SK-N-SH (cell line): ENCODE results near the gene TSPO2.

Experiments used
- EZH2phosphoT487 ChIP-seq: fragments of 200-600 bp; sonication (generic); IDR thresholded peaks from 2 replicates; pipeline ENCODE4 v1.6.1; 2017; ENCODE audit warnings: low read depth, mixed run types, mild to moderate bottlenecking, antibody characterized with exemption, moderate library complexity, borderline replicate concordance
- FOXM1 ChIP-seq: IDR thresholded peaks from 2 replicates; pipeline ENCODE4 v1.4.0; 2012; ENCODE audit warnings: low read depth, mild to moderate bottlenecking
- JUND ChIP-seq: IDR thresholded peaks from 2 replicates; pipeline ENCODE4 v1.4.0; 2012
- MAX ChIP-seq: IDR thresholded peaks from 2 replicates; pipeline ENCODE4 v1.4.0; 2012; ENCODE audit warnings: low read depth
- POLR2AphosphoS5 ChIP-seq: IDR thresholded peaks from 2 replicates; pipeline ENCODE4 v1.6.1; 2012; ENCODE audit warnings: low read depth, low read length
- RFX5 ChIP-seq: IDR thresholded peaks from 2 replicates; pipeline ENCODE4 v1.6.1; 2012; ENCODE audit warnings: mild to moderate bottlenecking, improper control_type of control experiment, low read length
- RXRA ChIP-seq: IDR thresholded peaks from 2 replicates; pipeline ENCODE4 v1.4.0; 2012; ENCODE audit warnings: low read depth, mild to moderate bottlenecking, borderline replicate concordance
- SMC3 ChIP-seq: IDR thresholded peaks from 2 replicates; pipeline ENCODE4 v1.6.1; 2012; ENCODE audit warnings: low read depth, low read length, improper control_type of control experiment
- TAF1 ChIP-seq: IDR thresholded peaks from 2 replicates; pipeline ENCODE4 v1.6.1; 2012; ENCODE audit warnings: low read depth, mild to moderate bottlenecking, low read length, moderate library complexity, borderline replicate concordance
- TF ChIP-seq, protein P1 (sequence below): fragments of 200-600 bp; sonication (generic); IDR thresholded peaks from 2 replicates; pipeline ENCODE4 v1.6.1; 2017; ENCODE audit warnings: antibody characterized with exemption, mild to moderate bottlenecking, moderate library complexity
- TF ChIP-seq, protein P2 (sequence below): fragments of 150-350 bp; IDR thresholded peaks from 2 replicates; pipeline ENCODE4 v1.6.1; 2017; ENCODE audit warnings: antibody characterized with exemption, low read length, low read depth, borderline replicate concordance

DNA sequence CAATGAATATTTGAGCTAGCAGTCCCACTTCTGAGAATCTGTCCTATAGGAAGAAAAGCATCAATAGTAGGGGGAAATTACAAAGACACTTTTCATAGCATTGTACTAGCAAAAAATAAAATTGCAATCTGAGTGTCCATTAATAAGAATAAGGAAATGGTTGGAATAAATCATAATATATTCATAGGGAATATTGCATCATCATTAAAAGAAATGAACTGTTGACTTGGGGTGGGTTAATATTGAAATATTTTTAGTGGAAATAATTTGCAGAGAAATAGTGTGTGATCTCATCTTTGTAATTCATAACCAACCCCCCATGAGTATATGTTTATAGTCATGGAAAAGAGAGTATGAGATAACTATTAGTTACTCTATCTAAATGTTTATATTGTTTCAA is 42.9 kb downstream of the TSPO2 start:
- TF ChIP-seq, protein P1, sequence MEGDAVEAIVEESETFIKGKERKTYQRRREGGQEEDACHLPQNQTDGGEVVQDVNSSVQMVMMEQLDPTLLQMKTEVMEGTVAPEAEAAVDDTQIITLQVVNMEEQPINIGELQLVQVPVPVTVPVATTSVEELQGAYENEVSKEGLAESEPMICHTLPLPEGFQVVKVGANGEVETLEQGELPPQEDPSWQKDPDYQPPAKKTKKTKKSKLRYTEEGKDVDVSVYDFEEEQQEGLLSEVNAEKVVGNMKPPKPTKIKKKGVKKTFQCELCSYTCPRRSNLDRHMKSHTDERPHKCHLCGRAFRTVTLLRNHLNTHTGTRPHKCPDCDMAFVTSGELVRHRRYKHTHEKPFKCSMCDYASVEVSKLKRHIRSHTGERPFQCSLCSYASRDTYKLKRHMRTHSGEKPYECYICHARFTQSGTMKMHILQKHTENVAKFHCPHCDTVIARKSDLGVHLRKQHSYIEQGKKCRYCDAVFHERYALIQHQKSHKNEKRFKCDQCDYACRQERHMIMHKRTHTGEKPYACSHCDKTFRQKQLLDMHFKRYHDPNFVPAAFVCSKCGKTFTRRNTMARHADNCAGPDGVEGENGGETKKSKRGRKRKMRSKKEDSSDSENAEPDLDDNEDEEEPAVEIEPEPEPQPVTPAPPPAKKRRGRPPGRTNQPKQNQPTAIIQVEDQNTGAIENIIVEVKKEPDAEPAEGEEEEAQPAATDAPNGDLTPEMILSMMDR: no peak
- TF ChIP-seq JUND: no peak
- no peak for TF ChIP-seq RXRA
- TF ChIP-seq, protein P2, sequence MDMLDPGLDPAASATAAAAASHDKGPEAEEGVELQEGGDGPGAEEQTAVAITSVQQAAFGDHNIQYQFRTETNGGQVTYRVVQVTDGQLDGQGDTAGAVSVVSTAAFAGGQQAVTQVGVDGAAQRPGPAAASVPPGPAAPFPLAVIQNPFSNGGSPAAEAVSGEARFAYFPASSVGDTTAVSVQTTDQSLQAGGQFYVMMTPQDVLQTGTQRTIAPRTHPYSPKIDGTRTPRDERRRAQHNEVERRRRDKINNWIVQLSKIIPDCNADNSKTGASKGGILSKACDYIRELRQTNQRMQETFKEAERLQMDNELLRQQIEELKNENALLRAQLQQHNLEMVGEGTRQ: no peak
- no peak for TF ChIP-seq SMC3
- TF ChIP-seq TAF1: no peak
- TF ChIP-seq RFX5: no peak
- TF ChIP-seq EZH2phosphoT487: no peak
- TF ChIP-seq FOXM1: no peak
- no peak for TF ChIP-seq MAX
- TF ChIP-seq POLR2AphosphoS5: no peak
